Upper lobe of left lung (tissue), 6 donors: ENCODE results near the gene OR4A5. TPM values are rescaled to one million over a fixed set of nuclear protein-coding genes. Genes with fewer than 3 reads are reported as not detected.
"Not testable (repeated sequence)": the region's sequence is repeated elsewhere in the genome, so short reads cannot be mapped to it uniquely, and the experiment has no call there.

Experiments
- ATAC-seq, 2 donors: fragments of 200-7000 bp; cut with Tn5 transposase; one replicate each; pipeline ENCODE4 v1.9.1; 2022; ENCODE audit warnings: mild to moderate bottlenecking in 2 of 2, moderate library complexity in 2 of 2; ENCODE audit not compliant: low FRiP score in 2 of 2
- DNase-seq, 2 donors: peaks; one replicate each; pipeline ENCODE4 v3.0.0-alpha.2; 2019 to 2020
- H3K27ac ChIP-seq, 4 donors: fragments of 200-600 bp; sonication (generic); one replicate each; pipeline ENCODE4 v1.5.1; 2016 to 2019
- H3K27me3 ChIP-seq, 4 donors: fragments of 200-600 bp; sonication (generic); one replicate each; pipeline ENCODE4 v1.5.1; 2017 to 2019
- H3K36me3 ChIP-seq, 4 donors: fragments of 200-600 bp; sonication (generic); one replicate each; pipeline ENCODE4 v1.5.1; 2016 to 2019
- H3K4me1 ChIP-seq, 4 donors: fragments of 200-600 bp; sonication (generic); one replicate each; pipeline ENCODE4 v1.5.1; 2018 to 2019
- H3K4me3 ChIP-seq, 4 donors: fragments of 200-600 bp; sonication (generic); one replicate each; pipeline ENCODE4 v1.5.1; 2017 to 2019; ENCODE audit warnings: mild to moderate bottlenecking in 2 of 4, moderate library complexity in 1 of 4
- H3K9me3 ChIP-seq, 4 donors: fragments of 200-600 bp; sonication (generic); one replicate each; pipeline ENCODE4 v1.5.1; 2018 to 2019
- WGBS, 2 donors: methylation state at CpG; one replicate each; pipeline ENCODE4 v1.1.5; 2017 to 2018; 5-methylcytosine and 5-hydroxymethylcytosine counted together
- total RNA-seq, 6 donors: library from RNA; depleted of rRNA in 4 of 6; stranded (reverse); fragments of >200 nt in 4 of 6; gene quantifications; one replicate each; pipeline versions ENCODE4 v1.1.0 to v1.2.1, GENCODE V29; 2016 to 2021
- donor health status: DM: no; HTN: no; CAD: no; lungs with moderate emphysema.
- donor health status: DM: no; HTN: yes; CAD: no; lungs with severe emphysema.

The OR4A5 gene
- total RNA-seq: not detected

GRCh38 chr11:54706532-54706931 is at the start of gene OR4A5:
OR4A5 (plus strand) TSS chr11:54706832; CDS start chr11:54706885, 53 bp downstream.
- not testable (repeated sequence) for H3K4me3 ChIP-seq, H3K27ac ChIP-seq, H3K4me1 ChIP-seq, H3K36me3 ChIP-seq, H3K27me3 ChIP-seq, DNase-seq, ATAC-seq, H3K9me3 ChIP-seq
- WGBS, 2 donors: 0% methylated on average over 1 of the region's 1 CpG

- WGBS, 2 donors: 67 to 68% methylated on average over 5 of the region's 5 CpGs
- H3K9me3 ChIP-seq, H3K4me1 ChIP-seq, H3K4me3 ChIP-seq, H3K36me3 ChIP-seq, H3K27ac ChIP-seq, H3K27me3 ChIP-seq, DNase-seq, ATAC-seq: not testable (repeated sequence)
Observed at GRCh38 chr11:54720094-54720493, 13.5 kb downstream of the OR4A5 start.

Other genes starting within 250 kb of the OR4A5 start
- gene OR4C46, start 102.8 kb upstream of the OR4A5 start, total RNA-seq: not detected